Vagina (tissue), 2 donors: ENCODE measurements around the gene PRODH.

Experiments used
- CTCF ChIP-seq, 3 experiments: fragments of 450-650 bp in 2 of 3; fragments of 200-600 bp in 1 of 3; sonication (generic) in 1 of 3; IDR thresholded peaks; one replicate each; pipeline ENCODE4 v1.5.1; 2017 to 2019; ENCODE audit warnings: antibody characterized with exemption in 3 of 3, mild to moderate bottlenecking in 2 of 3, moderate library complexity in 2 of 3
- POLR2A ChIP-seq, 2 donors: fragments of 450-650 bp; IDR thresholded peaks; one replicate each; pipeline ENCODE4 v1.6.1; 2017; ENCODE audit warnings: antibody characterized with exemption in 2 of 2, mild to moderate bottlenecking in 2 of 2, moderate library complexity in 2 of 2
- POLR2AphosphoS5 ChIP-seq, 2 donors: sonication (generic); formaldehyde crosslinking; IDR thresholded peaks; one replicate each; pipeline ENCODE4 v1.9.0; 2017; ENCODE audit warnings: antibody characterized with exemption in 2 of 2, mild to moderate bottlenecking in 2 of 2, low read depth in 1 of 2; ENCODE audit not compliant: insufficient read depth in 1 of 2

GRCh38 chr22:18978506-18978905 is 42.4 kb upstream of the PRODH start:
- no peak for TF ChIP-seq CTCF (IDR thresholded peaks at IDR 0.05)
- TF ChIP-seq POLR2A (IDR thresholded peaks at IDR 0.05), result no peak
- TF ChIP-seq POLR2AphosphoS5 (IDR thresholded peaks at IDR 0.05; ENCODE audit: insufficient read depth in 1 of 2, low read depth in 1 of 2), result no peak
